GM12874 (cell line): ENCODE measurements around the gene DTNB.

Source experiments
- TF ChIP-seq, protein P1 (sequence below): IDR thresholded peaks from 2 replicates; pipeline ENCODE4 v1.5.1; 2011; ENCODE audit warnings: low read depth, mild to moderate bottlenecking, control low read depth, low read length, moderate library complexity; ENCODE audit not compliant: insufficient read depth

The DTNB gene

DNA sequence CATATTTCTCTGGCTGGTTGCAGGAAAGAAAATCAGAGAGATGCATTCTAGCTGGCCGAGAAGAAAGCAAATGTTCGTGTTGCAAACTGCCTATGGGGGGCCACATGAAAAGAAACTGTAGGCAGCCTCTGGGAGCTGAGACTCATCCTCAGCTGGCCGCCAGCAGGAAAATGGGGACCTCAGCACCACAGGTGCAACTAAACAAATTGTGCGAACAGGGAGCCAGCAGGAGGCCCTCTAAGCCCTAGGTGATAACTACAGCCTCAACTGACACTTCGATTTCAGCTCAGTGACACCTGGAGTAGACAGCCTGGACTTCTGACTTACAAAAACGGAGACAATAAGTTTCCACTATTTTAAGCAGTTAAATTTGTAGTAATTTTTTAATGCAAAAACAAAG, 107.3 kb downstream of the DTNB start:
- TF ChIP-seq, protein P1, sequence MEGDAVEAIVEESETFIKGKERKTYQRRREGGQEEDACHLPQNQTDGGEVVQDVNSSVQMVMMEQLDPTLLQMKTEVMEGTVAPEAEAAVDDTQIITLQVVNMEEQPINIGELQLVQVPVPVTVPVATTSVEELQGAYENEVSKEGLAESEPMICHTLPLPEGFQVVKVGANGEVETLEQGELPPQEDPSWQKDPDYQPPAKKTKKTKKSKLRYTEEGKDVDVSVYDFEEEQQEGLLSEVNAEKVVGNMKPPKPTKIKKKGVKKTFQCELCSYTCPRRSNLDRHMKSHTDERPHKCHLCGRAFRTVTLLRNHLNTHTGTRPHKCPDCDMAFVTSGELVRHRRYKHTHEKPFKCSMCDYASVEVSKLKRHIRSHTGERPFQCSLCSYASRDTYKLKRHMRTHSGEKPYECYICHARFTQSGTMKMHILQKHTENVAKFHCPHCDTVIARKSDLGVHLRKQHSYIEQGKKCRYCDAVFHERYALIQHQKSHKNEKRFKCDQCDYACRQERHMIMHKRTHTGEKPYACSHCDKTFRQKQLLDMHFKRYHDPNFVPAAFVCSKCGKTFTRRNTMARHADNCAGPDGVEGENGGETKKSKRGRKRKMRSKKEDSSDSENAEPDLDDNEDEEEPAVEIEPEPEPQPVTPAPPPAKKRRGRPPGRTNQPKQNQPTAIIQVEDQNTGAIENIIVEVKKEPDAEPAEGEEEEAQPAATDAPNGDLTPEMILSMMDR: no peak

DNA sequence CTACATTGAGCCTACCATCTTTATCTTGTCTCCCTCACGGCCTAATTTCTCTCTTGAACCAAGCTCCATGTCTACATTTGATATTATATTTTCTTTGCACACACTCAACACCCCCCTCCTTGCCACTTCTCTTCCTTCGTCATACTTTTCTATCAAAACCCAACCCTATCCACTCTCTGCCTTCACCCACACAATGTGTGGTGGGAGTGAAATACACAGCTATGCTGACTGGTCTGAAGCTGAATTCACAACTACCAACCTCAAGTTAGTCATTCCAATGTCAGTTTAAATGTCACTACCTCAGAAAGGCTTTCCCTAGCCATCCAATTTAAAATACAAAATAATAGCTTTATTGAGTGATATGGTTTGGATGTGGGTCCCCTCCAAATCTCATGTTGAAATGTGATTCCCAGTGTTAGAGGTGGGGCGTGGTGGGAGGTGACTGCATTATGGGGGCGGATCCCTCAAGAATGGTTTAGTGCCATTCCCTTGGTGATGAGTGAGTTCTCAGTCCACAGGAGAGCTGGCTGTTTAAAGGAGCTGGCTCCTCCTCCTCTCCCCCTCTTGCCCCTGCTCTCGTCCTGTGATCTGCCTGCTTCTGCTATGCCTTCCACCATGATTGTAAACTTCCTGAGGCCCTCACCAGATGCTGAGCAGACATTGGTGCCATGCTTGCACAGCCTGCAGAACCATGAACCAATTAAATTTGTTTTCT, 112.1 kb downstream of the DTNB start:
- TF ChIP-seq, protein P1: no peak

DNA sequence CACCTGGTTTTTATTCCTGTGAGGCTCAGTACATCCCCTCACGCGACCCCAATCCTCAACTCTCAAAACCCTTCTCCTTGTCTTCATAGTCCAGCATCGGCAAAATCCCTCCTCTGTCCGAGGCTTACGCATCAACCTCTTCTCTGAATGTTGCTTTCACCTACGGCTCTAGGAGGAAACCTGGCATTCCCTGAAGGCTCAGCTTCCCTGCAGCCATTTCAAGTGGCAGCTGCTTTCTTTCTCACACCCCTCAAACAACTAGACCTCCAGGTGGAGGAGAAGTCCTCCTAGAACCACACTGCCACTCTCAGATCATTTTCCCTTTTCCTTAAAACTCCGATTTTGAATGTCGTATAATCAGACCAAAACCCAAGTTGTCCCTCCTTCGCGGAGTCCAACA, 114.2 kb downstream of the DTNB start:
- TF ChIP-seq, protein P1: no peak

DNA sequence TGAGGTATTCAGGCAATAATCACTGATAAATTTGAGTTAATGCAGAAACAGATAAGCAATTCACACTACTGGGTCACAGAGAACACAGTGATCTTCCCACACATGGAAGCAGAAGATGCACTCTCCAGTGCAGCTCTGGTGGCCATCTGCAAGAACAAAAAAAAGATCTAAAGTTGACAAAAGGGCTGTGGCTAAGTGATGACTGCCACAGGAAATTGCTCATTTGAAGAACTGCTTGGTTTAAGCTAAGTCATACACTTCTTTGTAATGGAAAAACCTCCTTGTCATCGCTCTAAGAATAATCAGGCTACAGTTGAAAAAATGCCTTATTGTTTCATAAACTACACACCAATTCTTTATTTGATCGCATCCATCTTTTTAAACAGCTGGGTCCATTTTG, 115.1 kb downstream of the DTNB start:
- TF ChIP-seq, protein P1: no peak

DNA sequence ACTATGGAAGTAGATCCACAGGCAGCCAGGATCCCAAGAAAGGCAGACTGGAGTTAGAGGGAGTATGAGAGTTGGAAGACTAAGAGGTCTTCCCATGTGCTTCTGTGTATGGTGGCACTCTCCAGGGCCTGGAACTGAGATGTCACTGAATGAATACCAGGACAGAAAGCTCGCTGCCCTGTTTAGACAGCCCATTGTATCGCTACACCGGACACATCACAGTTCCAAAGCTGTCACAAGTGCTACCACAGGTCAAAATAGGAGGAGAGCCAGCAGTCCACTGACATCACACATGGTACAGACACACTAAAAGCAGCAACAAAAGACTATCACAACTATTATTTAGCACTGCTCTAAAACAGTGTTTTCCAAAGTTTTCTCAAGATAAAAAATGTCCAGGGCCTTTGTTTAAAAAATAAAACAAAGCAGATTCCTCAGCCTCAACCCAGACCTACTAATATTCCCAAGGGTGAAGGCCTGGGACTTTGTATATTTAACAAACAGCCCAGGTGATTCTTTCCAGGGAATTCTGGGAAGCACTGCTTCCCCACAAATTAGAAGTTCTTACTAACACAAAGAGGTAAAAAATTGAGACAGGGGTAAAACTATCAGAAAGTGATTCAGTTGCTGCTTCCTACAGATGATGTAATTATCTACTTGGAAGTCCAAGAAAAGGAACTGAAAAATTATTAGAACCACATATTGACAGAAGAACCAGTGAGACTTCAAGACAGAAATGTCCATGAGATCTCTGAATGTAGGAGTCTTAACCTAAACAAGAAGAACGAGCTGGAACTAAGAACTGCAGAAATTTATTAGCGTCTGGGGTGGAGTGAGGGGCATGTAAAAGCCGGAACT, 116.0 kb downstream of the DTNB start:
- TF ChIP-seq, protein P1: no peak

DNA sequence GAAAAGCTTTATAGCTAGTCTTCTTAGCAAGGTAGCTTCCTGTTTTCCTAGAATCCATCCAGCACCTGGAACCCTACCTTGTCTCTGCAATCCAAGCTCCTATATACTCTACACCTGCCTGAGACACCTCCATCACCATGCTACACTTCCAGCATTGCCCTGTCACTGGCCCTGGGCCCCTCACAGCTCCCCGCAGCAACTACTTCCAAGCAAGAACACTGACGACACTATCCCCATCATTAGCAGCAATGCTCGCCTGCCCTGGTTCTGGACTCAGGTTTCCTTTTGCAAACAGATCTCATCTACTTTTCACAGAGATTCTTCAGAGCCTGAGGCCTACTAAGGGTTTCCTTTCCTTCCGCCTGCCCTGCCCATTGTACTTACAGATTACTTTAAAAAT, 121.1 kb downstream of the DTNB start:
- TF ChIP-seq, protein P1: no peak

DNA sequence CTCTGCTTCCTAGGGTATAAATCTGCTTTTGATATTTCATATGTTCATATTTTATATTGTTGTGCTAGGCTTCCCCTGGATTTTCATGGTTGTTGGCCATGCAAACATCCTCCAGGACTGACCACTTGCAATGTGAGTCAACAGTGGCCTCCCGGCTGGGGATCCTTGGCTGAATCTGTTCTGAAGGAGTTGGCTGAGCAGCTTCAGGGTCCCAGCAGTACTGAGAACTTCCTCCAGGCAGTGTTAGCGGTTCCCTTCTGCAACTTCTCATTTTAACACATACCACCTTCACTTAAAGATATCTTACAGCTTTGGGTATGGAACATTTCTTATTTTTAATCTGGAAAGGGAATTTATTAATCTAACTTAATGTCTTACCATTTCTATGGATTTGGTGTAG, 122.1 kb downstream of the DTNB start:
- TF ChIP-seq, protein P1: no peak
